GM21360 (cell line): ENCODE data around the gene CTNNB1.

Experiments
- ATAC-seq: cut with Tn5 transposase; IDR thresholded peaks from one replicate; pipeline ENCODE4 v1.9.1; 2021; ENCODE audit warnings: mild to moderate bottlenecking, moderate library complexity; ENCODE audit not compliant: unreplicated experiment

Gene CTNNB1

GRCh38 chr3:41213588-41213987 is 14.3 kb downstream of the CTNNB1 start:
- no peak for ATAC-seq

GRCh38 chr3:41216422-41216821 is 17.1 kb downstream of the CTNNB1 start:
- ATAC-seq = no peak

- ATAC-seq = no peak
Observed at GRCh38 chr3:41216993-41217392, 17.7 kb downstream of the CTNNB1 start.

- no peak for ATAC-seq
Observed at GRCh38 chr3:41219424-41219823, 20.1 kb downstream of the CTNNB1 start.

GRCh38 chr3:41220906-41221677 is 21.8 kb downstream of the CTNNB1 start:
- ATAC-seq = no peak

DNA sequence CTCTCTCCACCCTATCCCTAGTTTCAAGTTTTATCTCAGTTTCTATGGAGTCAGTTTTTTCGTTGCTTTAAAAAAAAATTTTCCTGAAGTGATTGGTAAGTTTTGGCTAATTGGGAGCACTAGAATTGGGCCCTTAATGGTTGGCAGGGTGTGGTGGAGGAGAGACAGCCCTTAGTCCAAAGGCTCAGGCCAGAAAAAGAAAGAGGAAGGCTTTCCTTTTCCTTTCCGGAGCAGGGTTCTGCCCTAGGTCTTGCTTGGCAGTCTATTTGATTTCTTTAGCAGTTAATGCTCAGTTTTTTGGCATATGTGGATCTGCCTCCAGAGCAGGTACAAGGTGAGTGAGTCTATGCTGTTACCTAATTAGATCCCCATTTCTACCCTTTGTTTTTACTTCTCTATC is 22.7 kb downstream of the CTNNB1 start:
- ATAC-seq = no peak

DNA sequence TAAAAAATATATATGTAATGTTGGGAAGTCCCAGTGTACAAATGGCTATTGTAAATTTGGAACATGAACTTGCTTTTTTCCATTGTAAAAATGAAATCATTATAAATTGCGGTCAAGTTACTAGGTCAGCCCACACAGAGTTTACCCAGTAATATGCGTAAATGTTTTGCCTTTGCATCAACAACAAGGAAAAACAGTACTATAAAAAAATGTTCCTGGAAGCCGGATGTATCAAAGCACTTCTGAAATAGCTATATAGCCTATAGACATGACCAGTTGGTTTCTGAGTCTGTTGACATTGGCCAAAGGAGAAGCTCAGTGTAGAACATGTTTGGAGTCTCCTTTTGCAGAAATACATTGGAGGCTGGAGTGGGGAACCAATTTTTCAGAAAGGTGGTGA is 23.2 kb downstream of the CTNNB1 start:
- ATAC-seq = no peak

- no peak for ATAC-seq
Observed at GRCh38 chr3:41223078-41223477, 23.8 kb downstream of the CTNNB1 start.

GRCh38 chr3:41223691-41224090 is 24.4 kb downstream of the CTNNB1 start:
- ATAC-seq = no peak

- ATAC-seq = no peak
Observed at GRCh38 chr3:41224120-41224806, 25.0 kb downstream of the CTNNB1 start.

- ATAC-seq = no peak
Observed at GRCh38 chr3:41234823-41235721, 35.8 kb downstream of the CTNNB1 start.

- no peak for ATAC-seq
Observed at GRCh38 chr3:41236228-41236627, 36.9 kb downstream of the CTNNB1 start.

DNA sequence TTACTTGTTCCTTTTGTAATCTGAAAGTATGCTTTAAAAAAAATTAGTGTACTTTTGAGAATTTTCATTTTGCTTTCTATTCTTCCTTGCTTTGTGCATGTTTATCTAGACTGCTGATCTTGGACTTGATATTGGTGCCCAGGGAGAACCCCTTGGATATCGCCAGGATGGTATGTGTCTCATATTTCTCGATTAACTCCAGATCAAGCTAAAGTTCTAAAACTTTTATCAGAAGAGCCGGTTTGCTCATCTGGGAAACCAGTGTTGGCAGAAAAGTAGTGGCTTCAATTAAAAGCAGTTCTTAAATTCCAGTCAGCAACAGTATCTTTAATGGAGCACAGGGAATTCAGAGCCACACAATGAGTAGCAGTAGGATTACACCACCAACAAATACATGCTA is 38.6 kb downstream of the CTNNB1 start:
- ATAC-seq = no peak

DNA sequence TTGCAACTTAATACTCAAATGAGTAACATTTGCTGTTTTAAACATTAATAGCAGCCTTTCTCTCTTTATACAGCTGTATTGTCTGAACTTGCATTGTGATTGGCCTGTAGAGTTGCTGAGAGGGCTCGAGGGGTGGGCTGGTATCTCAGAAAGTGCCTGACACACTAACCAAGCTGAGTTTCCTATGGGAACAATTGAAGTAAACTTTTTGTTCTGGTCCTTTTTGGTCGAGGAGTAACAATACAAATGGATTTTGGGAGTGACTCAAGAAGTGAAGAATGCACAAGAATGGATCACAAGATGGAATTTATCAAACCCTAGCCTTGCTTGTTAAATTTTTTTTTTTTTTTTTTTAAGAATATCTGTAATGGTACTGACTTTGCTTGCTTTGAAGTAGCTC is 40.3 kb downstream of the CTNNB1 start:
- ATAC-seq = no peak

DNA sequence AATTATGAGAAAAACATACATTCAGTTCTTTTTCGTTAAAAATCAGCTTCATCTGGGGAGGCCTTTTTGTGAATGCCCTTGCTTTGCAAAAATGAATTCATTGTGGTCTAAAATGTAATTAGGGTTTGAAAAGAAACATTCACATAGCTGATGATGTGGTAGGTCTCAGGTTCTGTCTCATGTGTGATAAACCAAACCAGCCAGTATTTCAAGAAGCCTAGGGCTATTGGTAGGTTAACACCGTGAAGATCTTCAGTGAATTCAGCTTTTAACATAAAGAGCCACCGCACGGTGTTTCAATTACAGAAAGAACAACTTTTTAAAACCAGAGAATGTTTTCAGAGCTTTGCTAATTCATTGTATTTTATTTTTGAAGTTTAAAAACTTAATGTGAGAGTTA is 41.9 kb downstream of the CTNNB1 start:
- ATAC-seq = no peak

DNA sequence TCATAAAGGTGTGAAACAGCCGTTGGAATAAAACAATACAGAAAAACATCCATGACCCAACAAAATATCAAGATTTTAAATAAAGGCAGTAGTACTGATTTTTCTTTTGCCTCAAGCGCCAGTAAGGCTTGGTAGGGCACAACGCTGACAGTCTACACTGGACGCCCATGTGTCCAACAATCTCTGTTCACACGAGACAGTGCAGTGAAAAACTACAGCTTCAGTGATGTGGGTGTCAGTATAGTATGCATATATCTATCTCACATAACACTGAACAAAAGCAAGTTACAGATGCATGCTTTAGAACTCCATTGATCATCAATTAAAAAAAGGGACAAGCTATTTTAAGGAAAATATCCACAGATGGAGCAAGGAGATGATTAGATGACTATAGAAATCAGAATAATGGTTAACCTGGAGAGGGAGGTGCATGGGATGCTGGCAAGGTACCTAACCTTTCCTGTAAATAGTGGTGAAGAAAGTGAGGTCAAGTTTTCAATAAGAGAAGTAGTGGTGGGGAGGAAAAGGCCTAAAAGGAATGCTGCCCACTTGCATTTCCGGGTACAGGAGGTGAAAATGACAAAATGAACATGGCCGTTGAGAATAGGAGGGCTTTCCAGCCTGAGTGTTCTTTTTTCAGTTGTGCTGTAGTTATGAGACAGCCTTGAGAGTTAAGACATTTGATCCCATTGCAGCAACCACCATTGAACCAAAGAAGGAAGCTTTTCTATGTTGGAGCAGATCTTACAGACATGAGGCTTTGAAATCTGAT is 42.7 kb downstream of the CTNNB1 start:
- no peak for ATAC-seq

DNA sequence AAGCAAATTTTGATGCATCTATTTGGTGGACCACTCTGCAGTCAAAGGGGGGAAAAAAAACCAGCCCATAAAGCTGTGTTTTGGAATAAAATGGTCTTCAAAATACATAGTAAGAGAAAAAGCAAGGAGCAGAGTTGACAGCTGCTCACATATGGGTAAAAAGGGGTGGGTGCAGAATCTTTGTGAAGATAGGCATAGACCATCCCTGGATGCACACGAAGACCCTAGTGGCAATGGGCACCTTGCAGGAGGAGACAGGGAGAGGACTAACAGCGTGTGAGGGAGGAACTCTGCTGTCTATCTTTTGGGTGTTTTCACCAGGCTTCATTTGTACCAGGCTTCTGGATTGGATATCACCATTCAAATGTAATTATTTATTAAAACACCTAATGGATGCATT is 43.9 kb downstream of the CTNNB1 start:
- ATAC-seq = no peak

DNA sequence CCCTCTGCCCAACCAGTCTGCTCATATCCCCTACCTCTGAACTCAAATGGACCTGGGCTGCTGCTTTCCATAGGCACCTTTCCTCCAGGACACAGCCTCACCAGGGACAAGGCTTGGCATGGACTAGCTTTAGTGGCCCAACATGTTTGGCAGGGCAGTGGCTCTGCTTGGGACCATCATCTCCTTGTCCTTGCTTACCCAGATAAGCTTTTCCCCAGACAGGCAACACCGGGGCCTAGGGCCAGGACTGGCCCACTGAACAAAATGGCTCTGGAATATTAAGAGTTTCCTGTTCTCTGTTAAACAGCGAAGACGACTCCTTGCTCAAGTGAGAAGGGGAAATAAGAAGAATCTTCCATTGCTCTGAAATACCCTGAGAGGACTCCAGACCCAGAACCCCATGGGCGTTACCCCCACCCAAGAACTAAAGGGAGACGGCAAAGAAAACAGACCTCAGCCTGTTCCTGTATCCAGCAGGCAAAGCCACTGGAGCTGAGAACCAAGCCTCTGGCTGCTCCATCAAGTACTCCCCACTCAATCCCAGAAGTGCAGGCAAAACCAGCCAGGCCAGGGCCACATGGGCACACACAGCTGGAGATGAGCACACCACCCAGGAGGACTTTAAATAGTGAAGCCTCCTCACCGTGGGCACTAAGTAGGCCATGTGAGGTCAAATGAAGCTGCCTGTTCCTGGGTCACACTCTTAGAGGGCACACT is 45.5 kb downstream of the CTNNB1 start:
- no peak for ATAC-seq

GRCh38 chr3:41247055-41248004 is 48.0 kb downstream of the CTNNB1 start:
- no peak for ATAC-seq
